Central memory CD4-positive, alpha-beta T cell (primary cell): Measurements from ENCODE around the gene SMARCD3.

ENCODE experiments used
- DNase-seq: peaks from one replicate; pipeline ENCODE4 v3.0.0; 2022
- total RNA-seq, 3 experiments: gene quantifications; one replicate each; lab custom pipeline; 2026; lab: John Stamatoyannopoulos, UW

Gene SMARCD3
- 1.1 to 7.9 (median 2.8) reads per million in 3 experiments for total RNA-seq

DNA sequence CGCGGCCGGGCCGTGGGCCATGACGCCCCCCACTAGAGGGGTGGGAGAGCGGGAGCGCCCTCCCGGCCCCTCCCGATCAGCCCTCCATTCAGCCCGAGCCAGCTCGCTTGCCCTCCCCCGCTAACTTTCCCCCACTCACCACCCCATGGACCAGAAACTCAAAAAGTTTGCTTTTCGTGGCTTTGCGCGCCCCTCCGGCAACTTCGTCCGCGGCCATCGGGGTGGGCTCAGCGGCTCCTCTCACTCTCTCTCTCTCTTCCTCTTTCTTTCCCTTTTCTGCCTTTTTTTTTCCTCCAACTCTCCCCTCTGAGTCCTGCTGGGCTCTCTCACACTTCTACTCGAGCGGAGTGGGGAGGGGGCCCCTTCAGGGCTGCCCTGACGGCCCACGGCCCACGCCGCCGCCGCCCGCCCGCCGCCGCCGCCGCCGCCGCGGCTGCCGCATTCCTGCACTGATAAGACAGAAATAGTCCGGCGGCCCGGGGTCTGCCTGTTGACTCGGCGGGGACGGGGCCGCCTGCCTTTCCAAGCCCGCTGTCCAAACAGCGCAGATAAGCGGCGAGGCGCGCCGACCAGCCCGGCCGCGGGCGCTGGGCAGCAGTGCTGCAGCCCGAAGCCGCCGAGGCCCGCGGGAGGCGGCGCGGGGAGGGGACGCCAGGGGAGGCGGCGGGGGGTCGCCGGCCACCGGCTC, at the start of gene SMARCD3:
SMARCD3 (minus strand) TSS at position 349 of the 688 bp plus-strand sequence; CDS start at position 217, 132 bp downstream.
- DNase-seq = no peak

DNA sequence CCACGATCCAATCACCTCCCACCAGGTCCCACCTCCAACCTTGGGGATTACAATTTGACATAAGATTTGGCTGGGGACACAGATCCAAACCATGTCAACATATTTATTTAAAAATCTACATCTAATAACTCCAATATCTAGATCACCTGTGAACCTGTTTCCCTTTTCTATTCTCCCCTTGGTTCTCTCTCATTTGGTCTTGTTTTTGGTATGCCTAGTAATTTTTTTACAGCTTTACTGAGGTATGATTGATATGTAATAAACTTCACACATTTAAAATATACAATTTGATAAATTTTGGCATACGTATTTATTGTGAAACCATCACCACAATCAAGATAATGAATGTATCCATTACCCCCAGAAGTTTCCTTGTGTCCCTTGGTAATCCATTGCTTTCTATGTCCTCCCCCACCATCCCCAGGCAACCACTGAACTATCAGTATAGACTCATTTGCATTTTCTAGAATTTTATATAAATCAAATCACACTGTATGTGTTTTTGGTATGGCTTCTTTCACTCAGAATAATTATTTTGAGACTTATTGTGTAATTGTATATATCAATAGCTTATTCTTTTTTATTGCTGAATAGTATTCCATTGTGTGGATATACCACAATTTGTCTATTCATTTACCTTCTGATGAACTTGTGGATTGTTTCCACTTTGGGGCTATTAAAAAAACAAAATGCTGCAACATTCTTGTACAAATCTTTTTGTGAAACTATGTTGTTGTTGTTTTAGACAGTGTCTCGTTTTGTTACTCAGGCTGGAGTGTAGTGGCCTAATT, 47.9 kb upstream of the SMARCD3 start:
- DNase-seq = no peak

DNA sequence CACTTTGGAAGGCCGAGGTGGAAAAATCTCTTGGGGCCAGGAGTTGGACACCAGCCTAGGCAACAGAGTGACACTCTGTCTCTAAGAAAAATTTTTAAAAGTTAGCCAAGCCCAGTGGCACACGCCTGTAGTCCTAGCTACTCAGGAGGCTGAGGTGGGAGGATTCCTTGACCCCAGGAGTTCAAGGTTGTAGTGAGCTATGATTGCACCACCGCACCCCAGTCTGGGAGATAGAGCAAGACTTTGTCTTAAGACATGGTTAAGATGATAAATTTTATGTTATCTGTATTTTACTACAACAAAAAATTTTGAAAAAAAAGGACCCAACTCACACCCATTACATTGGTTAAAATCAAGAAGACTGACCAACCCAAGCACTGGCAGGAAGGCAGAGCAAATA, 44.4 kb upstream of the SMARCD3 start:
- DNase-seq = no peak

DNA sequence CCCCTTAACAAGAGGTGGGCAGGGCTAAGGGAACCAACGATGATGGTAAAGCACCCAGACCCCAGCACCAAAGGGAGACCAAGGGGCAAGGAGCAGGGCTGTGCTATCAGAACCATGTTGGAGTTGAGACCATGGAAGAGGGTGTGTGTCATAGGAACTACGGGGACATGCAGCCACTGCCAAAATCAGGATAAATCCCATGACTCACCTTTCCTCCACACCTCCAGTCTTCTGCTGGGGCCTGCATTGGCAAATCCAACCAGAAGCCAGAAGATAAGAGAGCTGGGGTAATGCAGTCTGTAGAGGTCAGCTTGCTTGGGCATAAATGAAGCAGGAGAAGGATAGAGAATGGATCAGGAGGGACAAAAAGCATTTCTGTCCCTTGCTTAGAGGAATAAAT, 42.7 kb upstream of the SMARCD3 start:
- no peak for DNase-seq

DNA sequence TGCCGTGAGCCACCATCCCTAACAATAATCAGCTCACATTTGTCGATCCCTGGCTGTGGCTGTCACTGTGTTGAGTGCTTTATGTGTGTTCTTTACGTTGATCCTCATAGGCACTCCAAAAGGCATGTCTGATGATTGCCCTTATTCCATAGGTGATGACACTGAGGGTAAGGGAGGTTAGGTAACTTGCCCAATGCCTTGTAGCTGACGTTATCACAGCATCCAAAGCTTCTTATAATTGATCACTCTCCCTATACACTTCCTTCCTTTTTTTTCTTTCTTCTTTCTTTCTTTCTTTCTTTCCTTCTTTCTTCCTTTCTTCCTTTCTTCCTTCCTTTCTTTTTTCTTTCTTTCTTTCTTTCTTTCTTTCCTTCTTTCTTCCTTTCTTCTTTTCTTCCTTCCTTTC, 41.9 kb upstream of the SMARCD3 start:
- no peak for DNase-seq

DNA sequence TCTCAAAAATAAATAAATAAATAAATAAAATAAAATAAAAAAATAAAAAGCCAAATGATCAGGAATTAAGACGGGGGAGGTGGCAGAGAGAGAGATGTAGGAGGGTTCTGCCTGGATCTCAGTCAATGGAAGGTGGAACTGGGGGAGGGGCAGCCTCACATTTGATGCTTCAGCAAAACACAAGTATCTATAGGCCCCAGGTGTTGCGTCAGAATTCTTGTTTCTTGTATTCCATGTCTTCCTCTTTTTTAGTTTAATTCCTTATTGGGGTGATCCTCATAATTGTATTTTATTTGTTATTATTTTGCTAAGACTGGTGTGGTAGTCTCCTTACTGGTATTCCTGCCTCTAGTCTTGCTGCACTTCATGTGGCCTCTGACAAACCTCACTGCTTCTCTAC, 41.4 kb upstream of the SMARCD3 start:
- DNase-seq = no peak

DNA sequence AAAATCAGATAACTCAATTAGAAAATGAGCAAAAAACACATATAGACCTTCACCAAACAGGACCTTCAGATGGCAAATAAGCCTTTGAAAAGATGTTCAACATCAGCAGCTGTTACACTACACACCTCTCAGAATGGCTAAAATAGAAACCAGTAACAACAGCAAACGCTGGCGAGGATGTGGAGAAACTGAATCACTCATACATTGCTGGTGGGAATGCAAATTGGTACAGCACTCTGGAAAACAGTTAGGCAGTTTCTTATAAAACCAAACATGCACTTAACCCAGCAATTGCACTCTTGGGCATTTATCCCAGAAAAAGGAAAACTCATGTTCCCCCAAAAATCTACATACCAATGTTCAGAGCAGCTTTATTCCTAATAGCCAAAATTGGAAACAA, 37.7 kb upstream of the SMARCD3 start:
- DNase-seq = no peak

DNA sequence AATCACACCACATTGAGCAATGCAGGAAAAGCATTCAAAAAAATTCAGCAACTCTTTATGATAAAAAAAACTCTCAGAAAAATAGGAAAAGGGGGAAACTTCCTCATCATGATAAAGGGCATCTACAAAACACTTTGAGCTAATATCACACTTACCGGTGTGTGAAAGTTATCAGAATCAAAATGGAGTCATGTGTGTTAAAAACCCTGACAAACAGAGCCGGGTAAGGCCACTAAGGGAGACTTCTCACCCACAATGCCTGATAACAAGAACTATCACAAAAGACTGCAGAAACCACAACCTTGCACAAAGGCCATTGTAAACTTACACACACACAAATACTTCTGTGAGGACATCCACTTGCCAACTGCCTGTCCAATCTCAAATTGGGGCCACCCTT, 34.8 kb upstream of the SMARCD3 start:
- DNase-seq = no peak

DNA sequence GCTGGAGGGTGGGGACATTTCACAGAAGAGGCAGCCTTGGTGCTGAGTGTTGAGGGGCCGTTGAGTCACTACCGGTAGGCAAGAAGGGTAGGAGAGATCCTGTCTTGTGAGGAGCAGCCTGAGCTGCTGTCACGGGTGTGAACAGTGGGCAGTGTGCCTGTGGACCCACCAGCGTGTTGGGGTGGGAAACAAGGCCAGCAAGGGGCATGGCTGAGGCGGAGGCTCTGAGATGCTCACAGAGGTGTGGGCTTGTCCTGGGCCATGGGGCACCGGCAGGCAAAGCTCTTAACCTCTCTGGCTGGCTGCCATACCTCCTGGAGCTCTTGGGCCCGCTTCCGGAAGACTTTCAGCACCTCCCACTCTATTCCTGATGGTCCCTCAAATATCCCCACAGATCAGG, 33.6 kb upstream of the SMARCD3 start:
- no peak for DNase-seq

DNA sequence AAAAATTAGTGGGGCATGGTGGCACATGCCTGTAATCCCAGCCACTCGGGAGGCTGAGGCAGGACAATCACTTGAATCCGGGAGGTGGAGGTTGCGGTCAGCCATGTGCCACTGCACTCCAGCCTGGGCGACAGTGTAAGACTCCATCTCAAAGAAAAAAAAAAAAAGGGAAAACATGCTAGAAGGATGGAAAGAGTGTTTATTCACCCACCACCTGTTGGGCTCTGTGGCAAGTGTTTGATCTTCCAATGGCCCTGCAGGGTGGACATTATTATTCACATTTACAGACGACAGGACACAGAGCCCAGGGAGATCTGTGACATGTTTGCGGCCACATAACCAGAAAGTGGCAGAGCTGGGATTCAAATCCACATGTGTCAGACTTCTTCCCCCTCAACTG, 33.2 kb upstream of the SMARCD3 start:
- DNase-seq = no peak

DNA sequence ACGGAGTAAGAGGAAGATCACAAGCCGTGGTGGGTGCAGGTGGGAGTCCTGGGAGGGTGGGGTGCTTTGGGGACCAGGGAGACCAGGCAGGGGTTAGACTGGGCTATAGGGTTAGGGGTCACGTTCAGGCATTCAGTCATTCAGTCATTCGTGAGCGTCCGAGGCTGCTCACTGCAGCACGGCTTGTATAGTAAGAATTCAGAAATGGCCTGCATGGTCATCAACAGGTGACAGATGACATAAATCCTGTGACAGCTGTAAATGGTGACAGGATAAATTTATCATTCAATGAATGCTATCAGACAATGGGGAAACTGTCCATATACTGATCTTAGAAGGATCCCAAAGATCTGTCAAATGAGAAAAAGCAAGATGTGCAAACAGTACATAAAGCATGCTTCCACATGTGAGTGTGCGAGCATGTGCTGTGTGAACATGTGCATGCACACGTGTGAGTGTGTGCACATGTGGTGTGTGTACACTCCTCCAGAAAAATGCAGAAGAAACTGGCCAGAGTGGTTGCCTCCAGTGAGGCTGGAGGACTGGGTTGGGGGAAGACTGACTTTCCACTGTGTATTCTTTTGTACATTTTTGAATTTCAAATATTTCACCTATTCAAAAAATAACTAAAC, 32.0 kb upstream of the SMARCD3 start:
- no peak for DNase-seq

DNA sequence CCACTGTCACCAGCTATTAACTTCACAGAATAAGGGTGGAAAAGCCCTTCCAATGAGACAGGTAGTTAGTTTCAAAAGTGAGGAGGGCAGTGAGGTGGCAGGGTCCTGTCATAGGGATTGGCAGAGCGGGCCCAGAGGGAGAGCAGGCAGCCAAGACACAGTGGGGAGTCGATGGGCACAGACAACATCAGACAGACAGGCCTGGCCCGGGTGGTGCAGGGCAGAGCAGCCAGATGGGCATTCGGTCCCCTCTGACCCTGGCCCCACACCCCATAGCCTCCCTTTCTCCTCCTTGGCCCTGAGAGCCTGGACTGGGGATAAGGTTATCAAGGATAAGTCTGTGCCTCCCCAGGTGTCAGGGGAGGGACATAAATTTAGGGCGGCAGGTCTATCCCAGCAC, 31.4 kb upstream of the SMARCD3 start:
- no peak for DNase-seq

DNA sequence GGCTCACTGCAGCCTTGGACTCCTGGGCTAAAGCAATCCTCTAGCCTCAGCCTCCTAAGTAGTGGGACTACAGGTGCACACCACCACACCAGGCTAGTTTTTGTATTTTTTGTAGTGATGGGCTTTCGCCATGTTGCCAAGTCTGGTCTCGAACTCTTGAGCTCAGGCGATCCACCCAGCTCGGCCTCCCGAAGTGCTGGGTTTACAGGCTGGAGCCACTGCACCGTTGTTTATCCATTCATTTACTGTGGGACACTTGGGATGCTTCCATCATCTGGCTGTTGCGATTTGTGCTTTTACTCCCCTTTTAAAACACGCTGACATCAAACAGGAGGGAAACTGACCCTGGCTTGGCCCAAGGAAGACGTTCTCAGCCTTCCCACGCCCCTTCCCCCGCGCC, 30.5 kb upstream of the SMARCD3 start:
- DNase-seq = no peak

DNA sequence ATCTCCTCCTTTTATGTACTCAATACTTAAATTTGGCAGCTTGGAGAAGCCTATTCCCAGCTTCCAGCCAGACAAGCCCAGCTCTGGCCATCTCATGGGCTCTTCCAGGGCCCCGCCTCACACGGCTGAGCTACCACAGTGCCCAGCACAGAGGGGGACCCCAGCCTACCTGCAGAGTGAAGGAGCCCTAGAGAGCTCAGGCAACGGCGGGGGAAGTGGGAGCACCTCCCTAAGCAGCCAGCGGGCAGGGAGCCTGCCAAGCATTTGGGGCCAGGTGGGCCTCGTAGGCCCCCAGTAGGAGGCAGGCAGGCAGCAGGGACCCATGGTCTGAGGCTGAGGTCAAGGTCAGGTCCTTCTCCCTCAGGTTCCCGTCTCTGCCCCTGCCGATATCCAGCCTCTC, 29.1 kb upstream of the SMARCD3 start:
- DNase-seq = no peak

DNA sequence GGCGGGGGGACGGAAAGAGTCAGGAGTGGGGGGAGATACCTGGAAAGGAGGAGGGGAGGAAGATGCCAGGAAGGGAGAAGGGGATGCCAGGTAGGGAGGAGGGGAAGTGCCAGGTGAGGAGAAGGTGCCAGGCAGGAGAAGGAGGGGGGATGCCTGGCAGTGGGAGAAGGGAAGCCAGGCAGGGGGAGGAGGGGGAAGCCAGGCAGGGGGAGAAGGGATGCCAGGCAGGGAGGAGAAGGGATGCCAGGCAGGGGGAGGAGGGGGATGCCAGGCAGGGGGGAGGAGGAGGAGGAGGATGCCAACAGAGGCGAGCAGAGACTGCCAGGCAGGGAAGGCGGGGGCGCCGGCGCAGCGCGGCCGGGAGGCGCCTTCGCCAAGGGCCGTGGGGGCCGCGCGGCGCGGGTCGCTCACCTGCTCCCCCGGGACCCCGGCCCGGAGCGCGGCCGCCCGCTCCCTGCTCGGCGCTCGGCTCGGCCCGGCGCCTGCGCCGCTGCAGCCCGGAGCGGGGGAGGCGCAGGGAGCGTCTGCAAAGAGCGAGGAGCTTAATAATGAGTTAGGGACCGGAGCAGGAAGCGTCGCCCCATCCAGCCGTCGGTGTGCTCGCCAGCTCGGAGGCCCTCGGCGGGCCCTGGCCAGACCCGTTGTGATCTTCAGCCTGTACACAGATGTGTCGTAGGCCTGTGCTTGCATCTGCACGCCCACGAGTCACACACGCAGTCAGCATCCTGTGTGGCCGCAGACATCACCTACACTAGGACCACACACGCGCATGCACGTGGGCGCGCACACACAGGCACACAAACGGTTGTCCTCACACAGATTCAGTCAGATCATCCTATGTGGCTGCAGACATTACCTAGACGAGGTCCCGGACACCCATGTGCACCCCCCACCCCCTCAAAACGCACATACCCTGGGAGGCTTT, 28.4 kb upstream of the SMARCD3 start:
- peak; percentile 48 for DNase-seq

DNA sequence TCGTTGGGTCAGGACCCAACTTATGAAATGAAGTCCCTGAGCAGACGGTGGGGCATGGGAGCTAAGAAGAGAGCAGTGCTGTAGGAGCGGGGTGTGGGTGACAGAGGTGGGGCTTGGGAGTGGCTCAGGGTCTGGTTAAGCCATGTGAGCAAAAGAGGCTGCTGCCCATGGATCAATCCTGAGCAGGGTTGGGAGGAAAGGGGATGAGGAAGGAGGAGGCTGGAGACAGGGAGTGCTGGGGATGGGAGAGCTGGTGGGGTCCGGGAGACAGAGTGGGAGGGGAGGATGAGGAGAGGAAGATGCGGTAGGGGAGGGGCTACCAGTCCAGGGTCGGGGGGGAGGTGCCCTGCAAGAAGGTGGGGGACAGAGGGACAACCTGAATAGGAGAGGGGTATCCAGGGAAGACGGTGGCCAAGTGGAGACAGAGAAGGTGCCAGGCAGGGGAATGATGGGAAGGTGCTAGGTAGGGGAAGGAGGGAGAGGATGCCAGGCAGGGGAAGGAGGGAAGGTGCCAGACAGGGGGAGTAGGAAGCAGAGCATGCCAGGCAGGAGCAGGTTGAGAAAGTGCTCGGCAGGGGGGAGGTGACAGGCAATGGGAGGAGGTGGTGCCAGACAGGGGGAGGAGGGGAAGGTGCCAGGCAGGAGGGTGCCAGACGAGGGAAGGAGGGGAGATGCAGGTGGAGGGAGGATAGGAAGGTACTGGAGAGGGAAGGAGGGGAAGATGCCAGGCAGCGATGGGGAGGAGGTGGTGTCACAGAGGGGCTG, 27.5 kb upstream of the SMARCD3 start:
- DNase-seq = no peak

DNA sequence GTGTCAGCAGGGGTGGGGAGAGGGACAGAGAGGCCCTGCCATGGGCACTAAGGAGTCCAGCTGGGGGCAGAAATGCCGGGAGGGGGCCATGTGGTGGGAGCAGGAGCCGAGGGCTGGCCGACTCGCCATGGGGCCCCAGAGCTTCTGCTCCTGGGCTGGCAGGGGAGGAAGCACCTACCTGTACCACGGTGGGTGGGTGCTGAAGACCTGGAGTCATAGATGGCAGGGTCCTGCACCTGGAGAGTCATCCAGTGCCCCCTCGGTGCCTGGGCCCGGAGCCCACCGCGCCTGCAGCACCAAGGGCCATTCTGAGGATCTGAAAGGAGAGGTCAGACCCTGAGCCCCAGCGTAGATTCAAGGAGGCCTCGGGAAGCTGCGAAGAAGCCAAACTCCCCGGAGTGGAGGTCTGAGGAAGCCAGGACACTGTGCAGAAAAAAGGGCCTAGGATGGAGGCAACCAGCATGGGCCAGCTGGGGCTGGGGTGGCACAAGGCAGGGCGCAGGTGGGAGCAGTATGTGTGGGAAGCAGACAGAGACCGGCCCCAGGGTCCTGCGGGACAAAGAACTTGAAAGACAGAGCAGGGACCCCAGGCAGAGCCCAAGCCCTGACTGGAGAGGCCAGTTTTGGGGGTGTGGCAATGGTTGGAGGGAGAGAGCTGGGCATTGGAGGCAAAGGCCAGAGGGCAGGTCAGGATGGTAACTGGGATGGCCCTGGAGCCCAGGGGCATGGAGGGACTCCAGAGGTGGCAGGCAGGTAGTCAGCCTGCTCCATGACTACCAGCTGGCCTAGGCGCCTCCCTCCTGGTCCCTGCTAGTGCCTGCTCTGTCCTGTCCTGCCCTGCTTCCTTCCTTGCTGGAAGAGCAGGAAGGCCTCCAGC, 26.7 kb upstream of the SMARCD3 start:
- no peak for DNase-seq

DNA sequence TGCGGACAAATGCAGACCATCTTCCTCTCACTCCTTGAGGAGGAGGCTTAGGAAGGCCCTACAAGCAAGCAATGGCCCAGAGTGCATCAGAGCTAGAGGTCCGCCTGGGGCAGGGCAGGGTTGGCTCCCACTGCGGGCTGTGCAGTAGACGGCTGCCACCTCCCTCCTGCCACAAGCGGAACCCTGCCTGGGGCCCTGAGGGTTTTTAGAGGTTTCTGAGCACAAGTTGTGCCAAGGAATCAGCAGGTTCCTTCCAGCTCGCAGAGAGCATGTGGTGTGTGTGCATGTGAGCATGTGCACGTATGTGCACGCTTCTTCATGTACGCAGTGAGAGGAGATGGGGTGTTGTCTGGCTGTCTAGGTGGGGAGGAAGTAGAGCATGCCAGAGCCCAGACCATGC, 25.9 kb upstream of the SMARCD3 start:
- no peak for DNase-seq

DNA sequence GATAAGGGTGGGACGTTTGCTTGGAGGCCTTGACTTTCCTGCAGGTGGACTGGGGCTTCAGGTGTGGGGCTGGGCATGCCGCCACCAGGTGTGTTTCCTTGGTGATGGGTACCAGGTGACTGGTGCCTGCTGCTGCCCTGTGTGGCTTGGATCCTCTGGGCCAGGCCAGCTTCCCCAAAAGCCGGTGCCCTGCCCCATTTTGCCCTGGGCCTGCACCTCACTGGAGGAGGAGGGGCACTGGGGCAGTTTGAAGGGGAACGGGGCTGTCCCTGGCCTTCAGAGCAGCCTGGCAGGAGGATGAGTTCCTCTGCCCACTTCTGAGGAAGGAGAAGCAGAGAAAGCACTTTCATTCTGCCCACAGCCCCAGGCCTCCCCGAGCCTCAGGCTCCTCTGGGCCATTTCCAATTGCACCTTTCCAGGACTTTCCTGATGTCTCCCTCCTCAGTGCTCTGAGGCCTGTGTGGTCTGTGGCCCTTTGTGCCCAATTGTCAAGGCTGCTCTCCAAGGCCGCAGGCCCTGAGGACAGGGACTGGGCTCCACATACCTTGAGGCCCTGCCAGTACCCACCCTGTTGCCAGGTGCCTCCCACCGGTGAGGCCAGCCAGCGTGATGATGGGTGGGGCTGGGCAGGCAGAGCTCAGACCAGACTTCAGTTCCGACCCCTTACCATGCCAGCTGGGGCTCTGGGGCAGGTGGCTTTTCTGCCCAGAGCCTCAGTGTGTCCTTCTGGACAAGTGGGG, 25.3 kb upstream of the SMARCD3 start:
- no peak for DNase-seq

DNA sequence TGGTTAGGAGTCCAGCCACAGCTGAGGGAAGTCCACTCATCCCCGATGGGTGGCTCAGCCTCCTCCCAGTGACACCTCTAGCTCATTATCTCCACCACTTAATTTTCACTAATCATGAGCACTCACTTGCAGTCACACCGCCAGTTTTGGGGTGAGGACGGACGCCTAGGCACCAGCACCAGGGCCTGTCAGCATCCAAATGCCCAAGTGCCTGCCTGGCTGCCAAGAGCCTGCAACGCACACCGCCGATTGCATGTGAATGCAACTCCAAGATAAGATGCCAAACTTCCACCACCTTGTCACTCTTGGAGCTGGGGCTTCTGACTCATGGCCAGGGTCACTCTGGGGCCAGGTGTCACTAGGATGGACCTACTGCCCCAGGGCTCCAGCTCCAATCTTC, 24.4 kb upstream of the SMARCD3 start:
- no peak for DNase-seq
